ENCODE measurements around the gene NMT1. TPM values are rescaled to one million over a fixed set of nuclear protein-coding genes. Genes with fewer than 3 reads are reported as not detected.

The NMT1 gene
- total RNA-seq, result 100 to 1,000 TPM in 2 of 9 donors, 10 to 100 TPM in 7; 61.0 to 114 (median 70.8) TPM
- 10 to 100 TPM; 36.8 to 52.7 TPM for polyA plus RNA-seq
- long read RNA-seq, donor 1, full-length matches to known transcripts, result 30 of 65 reads
- long read RNA-seq, donor 1, partial matches to known transcripts, result 29 of 65 reads
- long read RNA-seq, donor 1, other reads (novel, unspliced or antisense), result 6 of 65 reads
- long read RNA-seq, donor 2, full-length matches to known transcripts, result 13 of 43 reads
- long read RNA-seq, donor 2, partial matches to known transcripts, result 10 of 43 reads
- long read RNA-seq, donor 2, other reads (novel, unspliced or antisense), result 20 of 43 reads
- long read RNA-seq, donor 3, full-length matches to known transcripts, result 24 of 58 reads
- long read RNA-seq, donor 3, partial matches to known transcripts, result 31 of 58 reads
- long read RNA-seq, donor 3, other reads (novel, unspliced or antisense), result 3 of 58 reads

DNA sequence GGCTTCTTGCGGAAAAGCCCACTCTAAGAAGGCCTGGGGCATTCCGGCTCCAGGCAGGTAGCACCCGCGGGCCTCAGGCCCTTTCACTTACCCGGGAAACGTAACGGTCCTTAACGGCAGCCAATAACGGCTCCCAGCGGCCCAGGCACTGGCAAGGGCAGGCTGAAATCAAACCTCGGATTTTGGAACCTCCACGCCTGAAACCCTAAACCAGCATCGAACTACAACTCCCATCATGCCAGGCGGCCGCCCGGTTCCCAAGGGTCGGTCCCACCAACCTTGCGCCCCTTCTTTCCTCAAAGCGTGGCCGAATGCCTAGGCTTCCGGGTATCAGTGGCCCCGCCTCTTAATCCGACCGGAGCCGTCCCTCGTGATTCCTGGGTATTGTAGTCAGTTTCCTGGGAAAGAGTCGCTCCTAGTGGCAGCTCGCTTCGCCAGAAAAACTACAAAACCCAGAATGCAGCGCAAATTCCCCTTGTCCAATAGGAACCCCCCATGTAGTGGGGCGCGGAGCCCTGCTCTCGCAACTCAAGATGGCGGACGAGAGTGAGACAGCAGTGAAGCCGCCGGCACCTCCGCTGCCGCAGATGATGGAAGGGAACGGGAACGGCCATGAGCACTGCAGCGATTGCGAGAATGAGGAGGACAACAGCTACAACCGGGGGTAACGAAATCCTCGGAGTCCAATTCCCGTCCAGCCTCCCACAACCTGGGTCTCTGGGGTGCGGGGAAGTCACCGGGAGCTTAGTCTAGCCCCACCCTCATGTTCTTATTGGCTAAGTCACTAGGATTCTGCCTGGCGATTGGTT, at the start of gene NMT1:
Gene NMT1, plus strand, starts transcription at position 521 of the 809 bp plus-strand sequence. Its CDS starts 13 bp downstream, at position 534.
- peak; percentile 97 to 99 (median 98) for DNase-seq
- Histone ChIP-seq H3K4me1 (peaks cover 2 to 60% (median 41%) of the 10 kb centered on the region in 12 donors), H3K9me3 (no peaks in the 10 kb centered on the region), H3K4me3 (peak within 1 kb of the TSS; percentile 41 to 94 (median 78)), H3K36me3 (no peaks in the 10 kb centered on the region), H3K27me3 (no peaks in the 10 kb centered on the region), H3K27ac (peak within 1 kb of the TSS; percentile 68 to 95 (median 91))
- WGBS, 4 donors, result 0 to 1% (median 0%) methylated on average over 33 to 50 of the region's 50 CpGs
- TF ChIP-seq, protein P1, sequence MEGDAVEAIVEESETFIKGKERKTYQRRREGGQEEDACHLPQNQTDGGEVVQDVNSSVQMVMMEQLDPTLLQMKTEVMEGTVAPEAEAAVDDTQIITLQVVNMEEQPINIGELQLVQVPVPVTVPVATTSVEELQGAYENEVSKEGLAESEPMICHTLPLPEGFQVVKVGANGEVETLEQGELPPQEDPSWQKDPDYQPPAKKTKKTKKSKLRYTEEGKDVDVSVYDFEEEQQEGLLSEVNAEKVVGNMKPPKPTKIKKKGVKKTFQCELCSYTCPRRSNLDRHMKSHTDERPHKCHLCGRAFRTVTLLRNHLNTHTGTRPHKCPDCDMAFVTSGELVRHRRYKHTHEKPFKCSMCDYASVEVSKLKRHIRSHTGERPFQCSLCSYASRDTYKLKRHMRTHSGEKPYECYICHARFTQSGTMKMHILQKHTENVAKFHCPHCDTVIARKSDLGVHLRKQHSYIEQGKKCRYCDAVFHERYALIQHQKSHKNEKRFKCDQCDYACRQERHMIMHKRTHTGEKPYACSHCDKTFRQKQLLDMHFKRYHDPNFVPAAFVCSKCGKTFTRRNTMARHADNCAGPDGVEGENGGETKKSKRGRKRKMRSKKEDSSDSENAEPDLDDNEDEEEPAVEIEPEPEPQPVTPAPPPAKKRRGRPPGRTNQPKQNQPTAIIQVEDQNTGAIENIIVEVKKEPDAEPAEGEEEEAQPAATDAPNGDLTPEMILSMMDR (IDR thresholded peaks at IDR 0.05), result peak in 2 of 12 donors; percentile 15 to 24
- peak; percentile 17 to 83 for TF ChIP-seq POLR2A (IDR thresholded peaks at IDR 0.05)
- intact Hi-C loops (cut with DNase I), result loop anchor here in 2 of 10 donors (1.0 to 5.0 kb wide), 4 partner anchors 9 to 72 kb away; partner anchors contain the start of gene PLCD3 (in 2 of the 2)
- peak; percentile 98 for ATAC-seq

DNA sequence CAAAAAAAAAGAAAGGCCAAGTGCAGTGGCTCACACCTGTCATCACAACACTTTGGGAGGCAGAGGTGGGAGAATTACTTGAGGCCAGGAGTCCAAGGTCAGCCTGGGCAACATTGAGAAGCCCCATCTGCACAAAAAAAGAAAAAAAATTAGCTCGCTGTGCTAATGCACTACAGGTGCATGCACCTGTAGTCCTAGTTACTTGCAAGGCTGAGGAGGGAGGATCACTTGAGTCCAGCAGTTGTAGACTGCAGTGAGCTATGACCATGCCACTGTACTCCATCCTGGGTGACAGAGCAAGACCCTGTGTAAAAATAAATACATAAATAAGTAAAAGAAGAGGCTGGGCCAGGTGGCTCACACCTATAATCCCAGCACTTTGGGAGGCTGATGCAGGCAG, 49.4 kb upstream of the NMT1 start:
- H3K36me3 ChIP-seq, result no peaks in the 10 kb centered on the region
- intact Hi-C loops (cut with DNase I), result no loop called here
- DNase-seq (no peak), ATAC-seq (no peak)
- no peaks in the 10 kb centered on the region for H3K9me3 ChIP-seq
- no peak overlapping the region for H3K27ac ChIP-seq
- no peak overlapping the region for H3K4me3 ChIP-seq
- TF ChIP-seq, protein P1 (IDR thresholded peaks at IDR 0.05), result no peak
- TF ChIP-seq POLR2A (IDR thresholded peaks at IDR 0.05), result no peak
- H3K4me1 ChIP-seq, result peaks cover 0 to 14% (median 6%) of the 10 kb centered on the region in 12 donors
- WGBS, 4 donors, result 91 to 100% (median 97%) methylated on average over 1 of the region's 1 CpG
- H3K27me3 ChIP-seq, result peaks cover 0 to 5% (median 0%) of the 10 kb centered on the region in 9 donors

DNA sequence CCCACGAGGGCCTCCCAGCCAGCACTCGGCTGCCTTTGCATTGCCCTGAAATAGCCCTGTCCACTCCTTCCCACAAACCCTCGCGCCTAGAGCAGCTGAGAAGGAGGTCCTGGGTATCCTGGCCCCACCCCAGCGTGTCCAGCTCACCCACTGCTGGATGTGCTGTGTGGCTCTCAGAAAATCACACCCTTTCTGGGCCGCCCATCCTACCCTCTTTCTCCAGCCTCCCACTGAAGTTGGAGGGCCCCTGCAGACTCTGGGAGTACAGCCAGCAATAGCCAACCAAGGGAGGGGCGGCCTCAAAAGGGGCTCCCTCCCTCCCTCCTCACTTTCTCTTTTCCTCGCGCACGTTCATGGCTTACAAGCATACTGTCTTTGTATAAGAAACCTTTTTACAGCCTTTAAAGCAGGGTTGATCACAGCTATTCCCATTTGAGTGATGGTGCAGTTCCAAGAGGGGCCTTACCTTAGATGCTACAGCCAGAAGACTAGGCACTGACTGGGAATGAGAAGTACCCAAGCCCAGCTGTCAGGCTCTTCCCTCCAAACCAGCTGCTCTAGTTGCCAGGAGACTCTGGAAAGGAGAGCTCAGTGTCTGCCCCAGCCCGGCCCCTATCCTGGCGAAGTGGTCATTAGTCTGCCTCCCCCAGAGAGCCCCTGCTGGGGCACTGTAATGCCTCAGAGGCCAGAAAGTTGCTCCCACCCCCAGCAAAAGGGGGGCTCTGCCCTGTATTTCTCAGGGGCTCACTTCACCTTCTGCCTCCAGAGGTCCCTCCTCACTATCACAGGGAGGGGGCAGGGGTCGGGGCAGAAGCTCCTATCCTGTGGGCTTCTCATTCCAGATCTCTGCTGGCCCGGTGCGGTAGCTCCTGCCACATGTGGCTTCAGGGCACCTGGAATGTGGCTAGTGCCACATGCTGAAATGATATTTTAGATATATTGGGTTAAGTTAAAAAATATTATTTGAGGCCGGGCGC, 47.8 kb upstream of the NMT1 start:
- H3K4me1 ChIP-seq, result peaks cover 0 to 17% (median 9%) of the 10 kb centered on the region in 12 donors
- peak overlapping the region in 2 of 12 donors; percentile 3 to 19 for H3K4me3 ChIP-seq
- intact Hi-C loops (cut with DNase I), result no loop called here
- H3K36me3 ChIP-seq, result no peaks in the 10 kb centered on the region
- WGBS, 4 donors, result 62 to 69% (median 66%) methylated on average over 15 to 17 of the region's 17 CpGs
- H3K27ac ChIP-seq, result no peak overlapping the region
- ATAC-seq (peak; percentile 15 to 78 (median 64)), DNase-seq (peak in 2 of 5 donors; percentile 44 to 56)
- peaks cover 0 to 3% (median 0%) of the 10 kb centered on the region in 9 donors for H3K27me3 ChIP-seq
- no peak for TF ChIP-seq POLR2A (IDR thresholded peaks at IDR 0.05)
- TF ChIP-seq, protein P1 (IDR thresholded peaks at IDR 0.05), result no peak
- no peaks in the 10 kb centered on the region for H3K9me3 ChIP-seq
